ENCODE data around the gene DCAF15.
A peak's percentile ranks its signal among the peaks of the same experiment; 100 is the strongest.

DCAF15 gene

GRCh38 chr19:14006085-14006765 is 53.9 kb downstream of the DCAF15 start, which contains the start of gene RFX1:
Gene RFX1, minus strand, starts transcription at chr19:14006320. Its CDS starts 12,477 bp downstream, at chr19:13993843.
- TF ChIP-seq TEAD4 (IDR thresholded peaks at IDR 0.05) (no peak), YY1 (IDR thresholded peaks at IDR 0.05; ENCODE audit: low read depth) (peak; percentile 75), EGR1 (IDR thresholded peaks at IDR 0.05) (peak; percentile 70), CEBPB (IDR thresholded peaks at IDR 0.05) (no peak), TAF1 (IDR thresholded peaks at IDR 0.05; ENCODE audit: low read depth) (no peak), ZBTB7A (IDR thresholded peaks at IDR 0.05; ENCODE audit: low read depth) (no peak), REST (IDR thresholded peaks at IDR 0.05; ENCODE audit: low read depth) (no peak), CREB1 (IDR thresholded peaks at IDR 0.05; ENCODE audit: low read depth) (peak; percentile 86), FOXM1 (IDR thresholded peaks at IDR 0.05; ENCODE audit: borderline replicate concordance, low read depth) (peak; percentile 47; the same call in 1 of the 2 replicates), RAD21 (IDR thresholded peaks at IDR 0.05; ENCODE audit: low read depth) (no peak), EP300 (IDR thresholded peaks at IDR 0.05; ENCODE audit: borderline replicate concordance) (no peak), TCF12 (IDR thresholded peaks at IDR 0.05; ENCODE audit: low read depth) (no peak), USF1 (IDR thresholded peaks at IDR 0.05) (no peak), MAX (IDR thresholded peaks at IDR 0.05) (no peak)

- TF ChIP-seq CEBPB (IDR thresholded peaks at IDR 0.05) (no peak), ZBTB7A (IDR thresholded peaks at IDR 0.05; ENCODE audit: low read depth) (peak; percentile 96), YY1 (IDR thresholded peaks at IDR 0.05; ENCODE audit: low read depth) (0 out of 2 replicates have a peak, but pooled peaks have one; percentile 40), NFIC (IDR thresholded peaks at IDR 0.05) (no peak), TEAD4 (IDR thresholded peaks at IDR 0.05) (peak; percentile 43), TCF12 (IDR thresholded peaks at IDR 0.05; ENCODE audit: low read depth) (peak; percentile 73), TAF1 (IDR thresholded peaks at IDR 0.05; ENCODE audit: low read depth) (peak; percentile 72), MAX (IDR thresholded peaks at IDR 0.05) (peak; percentile 65), CREB1 (IDR thresholded peaks at IDR 0.05; ENCODE audit: low read depth) (peak; percentile 98)
Measured at GRCh38 chr19:14006766-14007562, 54.7 kb downstream of the DCAF15 start.
